Brain microvascular endothelial cell (primary cell): ENCODE results near the gene FAM184B.
"Not testable (repeated sequence)": the region's sequence is repeated elsewhere in the genome, so short reads cannot be mapped to it uniquely, and the experiment has no call there.

Experiments used
- DNase-seq: peaks from one replicate; pipeline ENCODE4 v3.0.0-alpha.2; 2020
- H3K27ac ChIP-seq: fragments of 250-450 bp; sonication (Bioruptor Pico); 2 replicates; pipeline ENCODE4 v1.5.1; 2020; ENCODE audit warnings: mild to moderate bottlenecking, moderate library complexity
- H3K27me3 ChIP-seq: fragments of 250-450 bp; sonication (Bioruptor Pico); replicated peaks from 2 replicates; pipeline ENCODE4 v1.5.1; 2020; ENCODE audit warnings: mild to moderate bottlenecking
- H3K36me3 ChIP-seq: fragments of 250-450 bp; sonication (Bioruptor Pico); replicated peaks from 2 replicates; pipeline ENCODE4 v1.5.1; 2020; ENCODE audit warnings: mild to moderate bottlenecking
- H3K4me3 ChIP-seq: 2 replicates; pipeline ENCODE4 v1.5.1; 2011; ENCODE audit warnings: low read depth, mild to moderate bottlenecking, control low read depth, low read length, moderate library complexity
- in situ Hi-C: cut with HindIII; loops from 2 replicates; pipeline ENCODE4 v1.10.0; 2017; ENCODE audit warnings: low sequenced_read_pairs, low pct_ligation_motif_present
- TF ChIP-seq, protein P1 (sequence below): IDR thresholded peaks from 2 replicates; pipeline ENCODE4 v1.5.1; 2011; ENCODE audit warnings: low read depth, mild to moderate bottlenecking, moderate library complexity, low read length, control low read depth, inconsistent platforms; ENCODE audit errors: missing control alignments

Gene FAM184B

DNA sequence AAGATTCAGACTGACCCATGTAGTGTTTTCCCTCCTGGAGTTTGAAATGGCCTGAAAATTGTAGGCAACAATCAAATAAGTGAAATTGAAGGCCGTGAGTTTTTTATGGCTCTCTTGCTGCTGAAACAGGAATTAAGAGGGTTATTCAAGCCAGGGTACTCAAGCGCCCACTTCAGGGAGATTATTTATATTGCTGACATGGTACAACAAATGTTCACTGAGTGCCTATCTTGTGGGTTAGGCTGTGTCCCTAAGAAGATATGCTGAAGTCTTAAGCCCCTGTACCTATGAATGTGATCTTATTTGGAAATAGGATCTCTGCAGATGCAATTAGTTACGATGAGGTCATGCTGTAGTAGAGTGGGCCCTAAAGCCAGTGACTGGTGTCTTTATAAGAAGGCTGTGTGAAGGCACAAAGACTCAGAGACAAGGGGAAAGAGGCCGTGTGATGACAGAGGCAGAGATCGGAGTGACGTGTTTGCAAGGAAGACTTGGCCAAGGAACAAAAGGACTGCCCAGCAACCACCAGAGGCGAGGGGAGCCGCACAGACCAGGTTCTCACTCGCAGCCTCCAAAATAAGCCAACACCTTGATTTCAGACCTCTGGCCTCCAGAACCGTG is 94.1 kb downstream of the FAM184B start:
- H3K27ac ChIP-seq = no peak overlapping the region
- no peaks in the 10 kb centered on the region for H3K36me3 ChIP-seq
- in situ Hi-C loops = no loop called here
- DNase-seq = no peak
- TF ChIP-seq, protein P1, sequence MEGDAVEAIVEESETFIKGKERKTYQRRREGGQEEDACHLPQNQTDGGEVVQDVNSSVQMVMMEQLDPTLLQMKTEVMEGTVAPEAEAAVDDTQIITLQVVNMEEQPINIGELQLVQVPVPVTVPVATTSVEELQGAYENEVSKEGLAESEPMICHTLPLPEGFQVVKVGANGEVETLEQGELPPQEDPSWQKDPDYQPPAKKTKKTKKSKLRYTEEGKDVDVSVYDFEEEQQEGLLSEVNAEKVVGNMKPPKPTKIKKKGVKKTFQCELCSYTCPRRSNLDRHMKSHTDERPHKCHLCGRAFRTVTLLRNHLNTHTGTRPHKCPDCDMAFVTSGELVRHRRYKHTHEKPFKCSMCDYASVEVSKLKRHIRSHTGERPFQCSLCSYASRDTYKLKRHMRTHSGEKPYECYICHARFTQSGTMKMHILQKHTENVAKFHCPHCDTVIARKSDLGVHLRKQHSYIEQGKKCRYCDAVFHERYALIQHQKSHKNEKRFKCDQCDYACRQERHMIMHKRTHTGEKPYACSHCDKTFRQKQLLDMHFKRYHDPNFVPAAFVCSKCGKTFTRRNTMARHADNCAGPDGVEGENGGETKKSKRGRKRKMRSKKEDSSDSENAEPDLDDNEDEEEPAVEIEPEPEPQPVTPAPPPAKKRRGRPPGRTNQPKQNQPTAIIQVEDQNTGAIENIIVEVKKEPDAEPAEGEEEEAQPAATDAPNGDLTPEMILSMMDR = no peak
- no peaks in the 10 kb centered on the region for H3K27me3 ChIP-seq
- H3K4me3 ChIP-seq = no peak overlapping the region

DNA sequence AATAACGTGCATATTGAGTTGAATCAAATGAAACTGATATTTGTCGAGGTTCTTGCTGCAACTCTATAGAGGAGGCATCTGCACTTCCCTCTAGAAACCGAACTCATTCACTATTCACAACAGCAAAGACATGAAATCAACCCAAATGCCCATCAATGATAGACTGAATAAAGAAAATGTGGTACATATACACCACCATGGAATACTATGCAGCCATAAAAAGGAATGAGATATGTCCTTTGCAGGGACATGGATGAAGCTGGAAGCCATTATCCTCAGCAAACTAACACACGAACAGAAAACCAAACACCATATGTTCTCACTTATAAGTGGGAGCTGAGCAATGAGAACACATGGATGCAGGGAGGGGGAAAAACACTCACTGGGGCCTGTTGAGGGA is 96.8 kb downstream of the FAM184B start:
- H3K27me3 ChIP-seq, H3K27ac ChIP-seq, DNase-seq, H3K36me3 ChIP-seq, H3K4me3 ChIP-seq, in situ Hi-C loops: not testable (repeated sequence)

DNA sequence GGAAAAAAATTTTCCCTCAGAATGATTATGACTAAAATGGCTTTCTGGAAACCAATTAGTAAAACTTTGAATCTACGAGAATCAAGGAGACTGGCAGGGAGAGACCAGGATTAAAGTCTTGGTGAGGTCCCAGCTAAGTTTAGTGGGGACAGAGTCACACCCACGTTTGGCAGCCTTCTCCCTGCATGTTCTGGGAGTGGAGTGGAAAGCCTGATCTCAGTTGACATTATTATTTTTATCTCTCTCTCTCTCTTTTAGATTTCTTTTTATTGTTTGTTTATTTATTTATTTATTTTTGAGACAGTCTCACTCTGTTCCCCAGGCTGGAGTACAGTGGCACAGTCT is 99.2 kb downstream of the FAM184B start:
- Histone ChIP-seq H3K4me3 (no peak overlapping the region), H3K27ac (no peak overlapping the region), H3K36me3 (no peaks in the 10 kb centered on the region), H3K27me3 (no peaks in the 10 kb centered on the region)
- no peak for DNase-seq
- in situ Hi-C loops = no loop called here
- TF ChIP-seq, protein P1 = no peak

DNA sequence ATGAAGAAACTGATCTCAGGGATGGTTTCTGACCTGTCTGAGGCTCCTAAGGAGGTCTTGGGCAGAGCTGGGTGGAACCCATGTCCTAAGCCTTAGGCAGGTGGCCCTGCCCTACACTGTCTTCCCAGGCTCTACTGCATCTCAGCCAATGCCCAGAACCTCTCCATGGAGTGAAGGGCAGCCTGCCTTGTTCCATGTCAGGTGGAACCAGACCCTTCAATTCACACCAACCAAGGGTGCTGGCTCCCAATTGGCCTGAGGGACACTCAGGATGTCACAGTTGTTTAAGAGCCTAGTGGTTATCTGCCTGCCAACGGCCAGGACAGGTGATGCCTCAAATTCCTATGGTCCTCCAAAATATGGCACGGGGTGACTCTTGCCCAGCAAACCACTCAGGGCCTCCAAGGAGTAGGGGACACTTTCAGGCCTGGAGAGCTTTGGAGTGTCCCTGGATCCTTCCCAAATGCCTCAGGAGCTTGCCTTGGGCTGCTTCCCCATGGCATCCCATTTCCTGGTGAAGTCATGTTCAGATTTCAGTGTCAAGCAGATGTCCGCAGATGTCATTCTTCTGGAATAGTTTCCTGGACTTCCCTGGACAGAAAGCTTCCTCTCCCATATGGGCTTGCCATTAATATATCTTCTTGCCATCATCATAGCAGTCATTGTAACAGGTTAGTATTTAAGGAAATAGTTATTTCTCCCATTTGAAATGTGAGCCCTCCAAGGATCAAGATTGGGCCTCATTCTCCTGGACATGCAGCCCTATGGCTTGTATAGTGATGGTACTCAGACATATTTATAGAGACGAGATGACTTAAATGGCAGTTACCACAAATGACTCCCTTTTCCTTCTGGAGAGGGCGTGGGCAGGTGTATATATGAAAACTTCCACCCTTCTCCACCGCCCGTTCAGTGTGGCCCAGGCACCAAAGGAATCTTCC is 99.9 kb downstream of the FAM184B start:
- no peak overlapping the region for H3K27ac ChIP-seq
- no peak for DNase-seq
- no peaks in the 10 kb centered on the region for H3K27me3 ChIP-seq
- no peaks in the 10 kb centered on the region for H3K36me3 ChIP-seq
- H3K4me3 ChIP-seq = no peak overlapping the region
- TF ChIP-seq, protein P1 = no peak
- in situ Hi-C loops = no loop called here

DNA sequence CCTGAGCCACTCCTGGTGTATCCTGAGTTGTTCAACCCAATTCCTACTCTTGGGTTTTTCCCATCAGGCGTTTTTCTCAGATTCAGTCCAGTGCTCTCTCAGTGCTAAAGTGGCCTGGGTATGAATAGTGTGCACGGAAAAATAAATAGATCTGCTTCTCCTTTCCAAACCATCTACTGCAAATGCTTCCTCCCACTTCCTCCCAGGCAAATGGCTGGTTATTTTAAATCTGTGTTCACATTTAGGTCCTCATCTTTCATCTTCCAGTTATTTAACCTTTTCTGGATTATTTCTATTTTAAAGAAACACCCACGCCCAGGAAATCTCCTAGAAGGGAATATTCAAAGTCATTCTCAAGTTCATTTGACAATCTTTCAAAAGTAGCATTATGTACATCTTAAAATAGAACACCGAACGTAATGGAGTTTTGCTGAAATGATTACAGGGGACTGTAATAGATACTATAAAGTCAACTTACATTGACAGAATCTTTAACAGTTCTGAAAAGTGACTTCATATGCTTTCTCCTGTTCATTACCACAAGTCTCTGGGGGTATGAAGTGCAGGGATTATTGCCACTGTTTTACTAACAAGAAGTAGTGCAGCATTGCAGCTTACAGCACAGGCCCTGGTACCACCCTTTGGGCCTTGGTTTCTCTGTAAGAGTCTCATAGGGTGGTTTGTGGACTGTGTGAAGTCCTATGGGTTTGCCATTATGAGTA is 100.7 kb downstream of the FAM184B start:
- in situ Hi-C loops = no loop called here
- TF ChIP-seq, protein P1 = no peak
- no peak for DNase-seq

DNA sequence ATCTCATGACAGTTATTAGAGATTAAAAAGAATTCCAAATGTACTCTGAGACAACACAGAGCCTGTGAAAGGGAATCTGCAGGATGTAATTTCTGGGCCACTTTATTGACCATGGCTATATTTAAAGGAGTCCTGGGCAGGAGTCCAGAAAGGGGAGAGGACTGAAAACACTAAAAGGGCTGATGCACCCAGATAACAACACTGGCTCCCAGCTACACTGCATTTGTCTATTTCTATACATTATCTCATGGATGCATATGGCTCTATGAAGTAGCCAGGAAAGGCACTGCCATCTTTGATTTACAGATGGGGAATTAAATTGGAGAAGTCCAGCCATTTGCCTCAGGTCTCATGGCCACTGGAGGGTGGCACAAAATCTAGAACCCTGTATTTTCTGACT is 111.0 kb downstream of the FAM184B start:
- DNase-seq = no peak
- no peak overlapping the region for H3K27ac ChIP-seq
- TF ChIP-seq, protein P1 = no peak

More for the DNA sequence above, 100.7 kb downstream of the FAM184B start:
- Histone ChIP-seq H3K27ac (no peak overlapping the region), H3K4me3 (no peak overlapping the region), H3K27me3 (no peaks in the 10 kb centered on the region), H3K36me3 (no peaks in the 10 kb centered on the region)

More for the DNA sequence above, 111.0 kb downstream of the FAM184B start:
- no peaks in the 10 kb centered on the region for H3K36me3 ChIP-seq
- in situ Hi-C loops = no loop called here
- H3K4me3 ChIP-seq = no peak overlapping the region
- H3K27me3 ChIP-seq = no peaks in the 10 kb centered on the region
